Right kidney (tissue), 1 donor: ENCODE measurements around the gene NUB1.

Experiments used
- DNase-seq: peaks from one replicate; pipeline ENCODE4 v3.0.0-alpha.2; 2016

NUB1 gene

DNA sequence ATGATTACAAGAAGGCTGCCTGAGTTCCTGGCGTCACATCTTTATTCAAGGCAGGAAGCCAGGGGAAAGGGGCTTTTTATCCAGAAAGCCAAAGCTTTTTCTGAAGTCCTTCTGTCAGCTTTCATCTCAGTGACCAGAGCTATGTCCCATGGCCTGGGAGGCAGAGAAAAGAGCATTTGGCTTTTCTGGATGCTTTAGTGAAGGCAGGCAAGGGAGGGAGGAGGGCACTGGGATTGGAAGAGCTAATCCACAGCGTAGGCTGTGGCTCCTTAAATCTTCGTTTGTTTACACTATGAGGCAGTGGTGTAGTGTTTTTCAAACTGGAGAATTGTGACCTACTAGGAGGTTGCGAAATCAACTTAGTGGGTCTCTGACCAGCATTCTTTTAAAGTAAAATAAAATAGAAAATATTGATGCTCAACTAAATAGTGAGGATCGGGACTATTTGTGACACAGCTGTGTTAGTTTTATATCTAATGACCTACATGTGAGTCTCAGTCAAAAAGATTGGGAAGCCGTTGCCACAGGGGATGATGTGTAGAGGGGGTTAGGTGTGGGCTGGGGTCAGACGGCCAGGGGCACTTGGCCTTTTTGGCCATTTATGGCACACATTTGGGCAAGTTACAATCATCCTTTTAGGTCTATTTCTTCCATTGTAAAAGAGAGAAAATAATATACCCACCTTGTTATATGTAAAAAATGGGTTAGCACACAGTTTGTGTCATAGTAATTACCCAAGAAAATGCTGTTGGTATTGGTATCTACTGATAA, 84.2 kb downstream of the NUB1 start:
- peak; percentile 2 for DNase-seq

DNA sequence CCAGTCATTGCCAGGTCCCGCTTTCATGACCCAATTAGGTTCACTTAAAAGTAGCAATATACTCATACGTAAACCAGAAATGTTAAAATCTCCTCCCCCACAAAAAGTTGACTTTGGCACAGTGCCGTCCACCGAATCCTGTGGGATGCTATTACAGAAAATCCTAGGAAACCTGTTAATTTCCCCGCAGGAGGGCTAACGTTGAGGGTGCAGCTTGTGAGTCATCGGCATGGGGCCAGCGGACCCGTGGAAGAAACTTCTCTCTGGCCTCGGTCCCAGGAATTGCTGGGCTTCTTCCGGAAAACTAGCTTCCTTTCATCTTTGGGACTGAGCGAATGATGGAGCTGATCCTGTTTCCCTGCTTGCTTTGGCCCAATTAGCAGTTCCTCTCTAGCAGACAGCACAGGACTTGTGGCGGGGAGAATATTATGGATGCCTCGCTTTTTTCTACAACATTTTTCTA, 84.9 kb downstream of the NUB1 start:
- DNase-seq, result peak; percentile 26

DNA sequence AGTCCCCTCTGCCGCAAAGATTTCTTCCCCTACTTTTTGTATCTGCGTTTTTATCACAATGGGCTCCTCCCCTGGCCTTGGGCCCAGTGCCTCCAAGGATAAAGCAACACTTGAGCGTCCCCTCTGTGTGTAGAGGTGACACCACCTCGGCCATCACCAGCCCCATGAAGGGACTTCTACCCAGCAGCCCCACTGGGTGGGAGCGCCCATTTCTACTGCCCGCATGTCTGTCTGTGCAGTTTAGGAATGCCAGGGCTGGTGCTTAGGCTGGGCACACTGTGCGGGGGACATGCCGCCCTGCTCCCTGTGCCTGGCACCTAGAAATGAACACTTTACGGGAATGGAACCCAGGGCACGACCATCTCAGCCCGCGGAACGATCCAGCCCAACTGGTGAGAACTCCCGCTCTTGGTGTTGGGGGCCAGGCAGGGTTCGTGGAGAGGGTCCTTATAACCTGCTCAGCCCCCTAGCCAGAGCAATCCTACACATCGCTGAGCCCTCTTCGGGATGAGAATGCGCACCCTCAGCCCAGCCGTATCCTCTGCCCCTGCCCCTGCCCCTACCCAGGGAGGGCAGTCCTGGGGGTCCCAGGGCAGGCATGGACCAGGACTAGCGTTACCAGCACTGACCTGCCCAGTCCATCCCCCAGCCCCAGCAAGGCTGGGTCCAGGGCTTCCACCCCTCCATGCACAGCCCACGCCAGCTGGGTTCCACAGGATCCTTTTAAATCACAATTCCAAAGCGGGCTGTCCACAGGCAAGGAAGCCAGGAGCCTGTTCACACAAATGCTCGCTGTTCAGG, 85.5 kb downstream of the NUB1 start:
- no peak for DNase-seq

DNA sequence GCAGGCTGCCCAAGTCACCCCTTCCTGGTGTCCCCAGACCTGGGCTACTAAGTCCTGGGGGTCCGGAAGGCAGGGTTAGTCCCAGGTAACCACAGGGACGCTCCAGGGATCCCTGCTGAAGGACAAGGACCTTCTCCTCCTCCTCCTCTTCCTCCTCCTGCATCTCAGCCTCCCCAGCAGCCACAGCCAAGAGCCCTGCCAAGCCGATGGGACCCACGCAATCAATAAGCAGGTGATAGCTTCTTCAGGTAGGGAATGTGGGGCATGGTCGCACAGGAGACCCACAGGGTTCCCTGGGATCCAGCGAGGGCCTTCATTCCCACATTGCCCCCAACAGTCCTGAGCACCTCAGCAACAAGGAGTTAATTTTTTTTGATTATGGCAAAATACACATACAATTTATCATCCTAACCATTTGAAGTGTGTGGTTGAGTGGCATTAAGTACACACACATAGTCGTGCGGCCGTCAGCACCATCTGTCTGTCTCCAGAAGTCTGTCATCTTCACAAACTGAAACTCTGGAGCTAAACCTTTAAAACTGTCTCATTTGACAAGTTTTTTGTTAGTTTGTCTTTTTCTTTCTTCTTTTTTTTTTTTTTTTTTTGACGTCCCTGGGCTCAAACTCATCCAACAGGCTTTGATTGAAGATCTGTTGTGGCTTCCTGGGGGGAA, 86.2 kb downstream of the NUB1 start:
- DNase-seq, result peak; percentile 40
